Endothelial cell of umbilical vein (primary cell): ENCODE measurements around the gene KIAA1549. TPM values are rescaled to one million over a fixed set of nuclear protein-coding genes. Genes with fewer than 3 reads are reported as not detected.

Source experiments
- BruUV-seq: library from RNA; stranded (reverse); fragments of 400-500 nt; replicated peaks from 2 replicates; lab custom pipeline; 2021; lab: Mats Ljungman, UMichigan
- CTCF ChIA-PET: fragments of 300-600, 350-600 bp; sonication (Branson Sonifier 250); formaldehyde crosslinking; loops from one replicate; lab custom pipeline; 2021; ENCODE audit warnings: antibody characterized with exemption, inconsistent platforms; lab: Charles Lee
- POLR2A ChIA-PET: fragments of 300-600, 350-600 bp; sonication (Branson Sonifier 250); formaldehyde crosslinking; loops from one replicate; lab custom pipeline; 2021; ENCODE audit warnings: antibody characterized with exemption, inconsistent platforms; lab: Charles Lee
- DNase-seq: peaks from one replicate; pipeline ENCODE4 v3.0.0-alpha.2; 2011; ENCODE audit warnings: low read depth, low spot score
- FAIRE-seq: peaks from 2 replicates; lab custom pipeline; 2011; peaks lifted over from hg19 to GRCh38; lab: Jason Lieb, UNC
- H2AFZ ChIP-seq: 2 replicates; pipeline ENCODE4 v1.6.0; 2012; ENCODE audit warnings: low read depth, low read length, control low read depth, inconsistent platforms
- H3K27ac ChIP-seq: 2 replicates; pipeline ENCODE4 v1.5.1; 2011; ENCODE audit warnings: low read depth, mild to moderate bottlenecking, control low read depth, low read length, moderate library complexity; ENCODE audit not compliant: insufficient read depth
- H3K27me3 ChIP-seq, 2 experiments: 2 replicates each; pipeline versions ENCODE4 v1.6.0 to v1.6.1; 2011; ENCODE audit warnings: low read length in 2 of 2, mixed read lengths in 1 of 2; ENCODE audit not compliant: control insufficient read depth in 2 of 2, insufficient read depth in 2 of 2
- H3K36me3 ChIP-seq, 2 experiments: 2 replicates in 1 of 2; 3 replicates in 1 of 2; pipeline ENCODE4 v1.5.1; 2011; ENCODE audit warnings: low read length in 2 of 2, mild to moderate bottlenecking in 1 of 2, moderate library complexity in 1 of 2; ENCODE audit not compliant: control insufficient read depth in 2 of 2, insufficient read depth in 2 of 2; ENCODE audit errors: extremely low read depth in 1 of 2
- H3K4me1 ChIP-seq: 3 replicates; pipeline ENCODE4 v1.5.1; 2011; ENCODE audit warnings: mild to moderate bottlenecking, low read length; ENCODE audit not compliant: control insufficient read depth, insufficient read depth; ENCODE audit errors: extremely low read depth
- H3K4me2 ChIP-seq: 2 replicates; pipeline ENCODE4 v1.6.1; 2011; ENCODE audit warnings: low read length, control low read depth, mixed read lengths; ENCODE audit not compliant: insufficient read depth
- H3K4me3 ChIP-seq, 3 experiments: fragments of 200-600 bp in 1 of 3; sonication (generic), shearing (Covaris generic) in 1 of 3; replicated peaks in 1 of 3; 2 replicates each; pipeline ENCODE4 v1.5.1; 2011 to 2016; ENCODE audit warnings: control low read depth in 3 of 3, low read length in 3 of 3, mild to moderate bottlenecking in 2 of 3, inconsistent platforms in 1 of 3, low read depth in 1 of 3, moderate library complexity in 1 of 3; ENCODE audit not compliant: insufficient read depth in 1 of 3
- H3K79me2 ChIP-seq: 2 replicates; pipeline ENCODE4 v1.6.0; 2012; ENCODE audit warnings: low read length, inconsistent platforms; ENCODE audit not compliant: control insufficient read depth, insufficient read depth
- H3K9ac ChIP-seq: replicated peaks from 2 replicates; pipeline ENCODE3; 2011; ENCODE audit warnings: low read length, control low read depth; ENCODE audit not compliant: insufficient read depth; ENCODE audit errors: extremely low read depth
- H3K9me1 ChIP-seq: replicated peaks from 3 replicates; pipeline ENCODE4 v1.6.0; 2011; ENCODE audit warnings: mild to moderate bottlenecking, low read length; ENCODE audit not compliant: control insufficient read depth, insufficient read depth; ENCODE audit errors: extremely low read depth
- H3K9me3 ChIP-seq: replicated peaks from 2 replicates; pipeline ENCODE4 v1.5.1; 2012; ENCODE audit warnings: low read length, inconsistent platforms; ENCODE audit not compliant: control insufficient read depth, insufficient read depth
- H4K20me1 ChIP-seq: replicated peaks from 2 replicates; pipeline ENCODE3; 2011; ENCODE audit warnings: mild to moderate bottlenecking, low read length; ENCODE audit not compliant: control insufficient read depth, insufficient read depth; ENCODE audit errors: extremely low read depth
- CTCF ChIP-seq, 2 donors: IDR thresholded peaks; 1 replicate in 1 of 2; 2 replicates in 1 of 2; pipeline ENCODE4 v1.5.1; 2011; ENCODE audit warnings: low read length in 2 of 2, mild to moderate bottlenecking in 2 of 2, moderate library complexity in 2 of 2, control low read depth in 1 of 2, inconsistent platforms in 1 of 2, low read depth in 1 of 2; ENCODE audit not compliant: insufficient read depth in 1 of 2; ENCODE audit errors: extremely low read depth in 1 of 2
- EZH2 ChIP-seq: IDR thresholded peaks from 2 replicates; pipeline ENCODE4 v1.6.1; 2012; ENCODE audit warnings: borderline replicate concordance, low read depth, mild to moderate bottlenecking, moderate library complexity, low read length, inconsistent platforms; ENCODE audit not compliant: severe bottlenecking
- FOS ChIP-seq: IDR thresholded peaks from 2 replicates; pipeline ENCODE4 v1.6.1; 2011; ENCODE audit warnings: mild to moderate bottlenecking, low read length, moderate library complexity, borderline replicate concordance; ENCODE audit not compliant: insufficient read depth
- GATA2 ChIP-seq: IDR thresholded peaks from 2 replicates; pipeline ENCODE4 v1.7.0; 2011; ENCODE audit warnings: low read depth, mild to moderate bottlenecking, moderate library complexity, mixed read lengths, low read length; ENCODE audit not compliant: insufficient read length, insufficient read depth
- MAX ChIP-seq: IDR thresholded peaks from 2 replicates; pipeline ENCODE4 v1.6.1; 2011; ENCODE audit not compliant: insufficient read depth, insufficient read length
- MYC ChIP-seq: IDR thresholded peaks from one replicate; pipeline ENCODE4 v1.6.1; 2011; ENCODE audit warnings: mild to moderate bottlenecking, low read depth, low read length
- POLR2A ChIP-seq: IDR thresholded peaks from 2 replicates; pipeline ENCODE4 v1.6.1; 2012; ENCODE audit warnings: low read depth, mild to moderate bottlenecking, control low read depth, low read length
- POLR2AphosphoS5 ChIP-seq: IDR thresholded peaks from 2 replicates; pipeline ENCODE4 v1.6.1; 2012; ENCODE audit warnings: low read depth, mild to moderate bottlenecking, control low read depth, low read length, moderate library complexity; ENCODE audit not compliant: insufficient read depth
- dilution Hi-C: fragments of 300-500 bp; cut with MboI; formaldehyde crosslinking; loops from one replicate; pipeline ENCODE4 v1.15.0; 2019; ENCODE audit warnings: low sequenced_read_pairs; ENCODE audit not compliant: extremely low pct_ligation_motif_present
- intact Hi-C: fragments of 100-400 bp; cut with micrococcal nuclease; formaldehyde crosslinking; loops from one replicate; pipeline ENCODE4 v1.10.0; 2022
- polyA plus RNA-seq, 4 experiments: library from polyadenylated mRNA; depleted of rRNA in 3 of 4; stranded (reverse) in 3 of 4; unstranded in 1 of 4; fragments of >200 nt; gene quantifications; 2 replicates each; pipeline versions ENCODE4 v1.2.1 to v1.2.3, GENCODE V29; 2011 to 2012; ENCODE audit warnings: missing spikeins in 1 of 4
- total RNA-seq: library from RNA; stranded (reverse); gene quantifications from 2 replicates; pipeline ENCODE4 v1.2.3, GENCODE V29; 2021

Gene KIAA1549
- total and polyA plus RNA-seq, 2 donors (not counting 3 experiments of a cell fraction or from before 2014, with no cell fraction given), result 4.6 to 10.9 TPM

- Histone ChIP-seq H3K9me1 (no peaks in the 10 kb centered on the region), H3K9me3 (no peaks in the 10 kb centered on the region), H3K4me1 (peaks cover 24% of the 10 kb centered on the region), H3K36me3 (no peaks in the 10 kb centered on the region), H3K27me3 (no peaks in the 10 kb centered on the region), H3K27ac (no peak overlapping the region), H2AFZ (no peak overlapping the region), H4K20me1 (no peaks in the 10 kb centered on the region), H3K4me3 (no peak overlapping the region), H3K9ac (no peak overlapping the region), H3K4me2 (peak overlapping the region; percentile 69), H3K79me2 (peaks cover 32% of the 10 kb centered on the region)
- no peak for DNase-seq
- no peak for FAIRE-seq
- BruUV-seq, result no TSS peak
- TF ChIP-seq CTCF (IDR thresholded peaks at IDR 0.05; ENCODE audit: extremely low read depth in 1 of 2, insufficient read depth in 1 of 2, low read depth in 1 of 2, low read length in 2 of 2) (peak; percentile 12 to 18), FOS (no peak)
- intact Hi-C loops (no loop called here), dilution Hi-C loops (no loop called here)
- ChIA-PET POLR2A (no interaction called here), CTCF (interaction anchor here (0.7 to 5.5 kb wide), 9 partner anchors 9 to 93 kb away, joined by 3 to 117 read pairs (median 6); no protein-coding TSS in a partner anchor)
Measured at GRCh38 chr7:138979226-138979979, 1.8 kb downstream of the KIAA1549 start.

GRCh38 chr7:138978541-138979184 lies 2.5 kb downstream of the KIAA1549 start:
- ChIA-PET POLR2A (no interaction called here), CTCF (interaction anchor here (0.7 to 5.5 kb wide), 6 partner anchors 11 to 92 kb away, joined by 3 to 117 read pairs (median 4); no protein-coding TSS in a partner anchor)
- no peaks in the 10 kb centered on the region for H3K27me3 ChIP-seq
- no peaks in the 10 kb centered on the region for H3K9me1 ChIP-seq
- DNase-seq, result peak; percentile 52
- peak overlapping the region; percentile 3 for H2AFZ ChIP-seq
- no peaks in the 10 kb centered on the region for H4K20me1 ChIP-seq
- H3K79me2 ChIP-seq, result peaks cover 38% of the 10 kb centered on the region
- no peak overlapping the region for H3K4me3 ChIP-seq
- H3K9me3 ChIP-seq, result no peaks in the 10 kb centered on the region
- H3K9ac ChIP-seq, result no peak overlapping the region
- BruUV-seq, result no TSS peak
- intact Hi-C loops (no loop called here), dilution Hi-C loops (no loop called here)
- peak overlapping the region; percentile 3 for H3K4me2 ChIP-seq
- TF ChIP-seq POLR2AphosphoS5 (no peak), MYC (no peak), MAX (no peak), EZH2 (no peak), POLR2A (no peak), GATA2 (no peak)
- no peak overlapping the region for H3K27ac ChIP-seq
- FAIRE-seq, result peak; percentile 31
- H3K4me1 ChIP-seq, result peaks cover 24% of the 10 kb centered on the region
- H3K36me3 ChIP-seq, result no peaks in the 10 kb centered on the region
